H9 (cell line): Measurements from ENCODE around the gene CIPC. TPM values are rescaled to one million over a fixed set of nuclear protein-coding genes. Genes with fewer than 3 reads are reported as not detected.
A peak's percentile ranks its signal among the peaks of the same experiment; 100 is the strongest.

Experiments
- DNase-seq: peaks from one replicate; pipeline ENCODE4 v3.0.0-alpha.2; 2017
- H2AFZ ChIP-seq: one replicate; pipeline ENCODE4 v1.6.1; 2013; ENCODE audit warnings: mild to moderate bottlenecking, low read length, control low read depth, moderate library complexity
- H2AK5ac ChIP-seq: 2 replicates; pipeline ENCODE4 v1.6.1; 2013; ENCODE audit warnings: low read length, control low read depth, mixed read lengths; ENCODE audit not compliant: insufficient read length
- H2BK120ac ChIP-seq: one replicate; pipeline ENCODE4 v1.6.1; 2013; ENCODE audit warnings: low read depth, mild to moderate bottlenecking, low read length, control low read depth, inconsistent platforms; ENCODE audit not compliant: poor library complexity, severe bottlenecking
- H2BK12ac ChIP-seq: 2 replicates; pipeline ENCODE4 v1.6.1; 2013; ENCODE audit warnings: low read length, control low read depth, mixed read lengths, low read depth; ENCODE audit not compliant: insufficient read length
- H2BK15ac ChIP-seq: 2 replicates; pipeline ENCODE4 v1.6.1; 2013; ENCODE audit warnings: low read depth, low read length, control low read depth
- H2BK20ac ChIP-seq: one replicate; pipeline ENCODE4 v1.6.1; 2013; ENCODE audit warnings: low read depth, mild to moderate bottlenecking, low read length, control low read depth, inconsistent platforms; ENCODE audit not compliant: poor library complexity, severe bottlenecking
- H2BK5ac ChIP-seq: 2 replicates; pipeline ENCODE4 v1.6.1; 2013; ENCODE audit warnings: low read length, control low read depth, mixed read lengths; ENCODE audit not compliant: insufficient read length
- H3K14ac ChIP-seq: 2 replicates; pipeline ENCODE4 v1.6.1; 2013; ENCODE audit warnings: low read length, control low read depth; ENCODE audit not compliant: insufficient read depth
- H3K18ac ChIP-seq: 2 replicates; pipeline ENCODE4 v1.6.1; 2013; ENCODE audit warnings: low read depth, mild to moderate bottlenecking, mixed read lengths, low read length, control low read depth; ENCODE audit not compliant: insufficient read length
- H3K23ac ChIP-seq: 2 replicates; pipeline ENCODE4 v1.6.1; 2013; ENCODE audit warnings: low read length, control low read depth, mixed read lengths, low read depth; ENCODE audit not compliant: insufficient read length
- H3K23me2 ChIP-seq: 2 replicates; pipeline ENCODE4 v1.6.1; 2013; ENCODE audit warnings: low read depth, mild to moderate bottlenecking, mixed read lengths, low read length, control low read depth; ENCODE audit not compliant: insufficient read length, poor library complexity, severe bottlenecking
- H3K27ac ChIP-seq: 2 replicates; pipeline ENCODE4 v1.5.1; 2013; ENCODE audit warnings: low read length, control low read depth, mixed read lengths, low read depth; ENCODE audit not compliant: insufficient read length
- H3K27me3 ChIP-seq: 2 replicates; pipeline ENCODE4 v1.6.1; 2013; ENCODE audit warnings: low read length, control low read depth, inconsistent platforms; ENCODE audit not compliant: insufficient read depth
- H3K4ac ChIP-seq: 2 replicates; pipeline ENCODE4 v1.6.1; 2013; ENCODE audit warnings: low read depth, mild to moderate bottlenecking, control low read depth, inconsistent platforms, low read length, moderate library complexity
- H3K4me1 ChIP-seq: 2 replicates; pipeline ENCODE4 v1.6.1; 2013; ENCODE audit warnings: low read length, control low read depth, inconsistent platforms; ENCODE audit not compliant: insufficient read depth
- H3K4me2 ChIP-seq: 2 replicates; pipeline ENCODE4 v1.6.1; 2013; ENCODE audit warnings: low read length, control low read depth, mixed read lengths; ENCODE audit not compliant: insufficient read length, insufficient read depth
- H3K56ac ChIP-seq: 2 replicates; pipeline ENCODE4 v1.6.1; 2013; ENCODE audit warnings: low read depth, mild to moderate bottlenecking, mixed read lengths, low read length, control low read depth; ENCODE audit not compliant: insufficient read length
- H3K79me1 ChIP-seq: 2 replicates; pipeline ENCODE4 v1.6.1; 2013; ENCODE audit warnings: low read depth, mild to moderate bottlenecking, moderate library complexity, low read length, control low read depth, inconsistent platforms; ENCODE audit not compliant: insufficient read depth, poor library complexity, severe bottlenecking
- H3K79me2 ChIP-seq: 2 replicates; pipeline ENCODE4 v1.6.1; 2013; ENCODE audit warnings: low read length, control low read depth, inconsistent platforms; ENCODE audit not compliant: insufficient read depth
- H3K9ac ChIP-seq: 2 replicates; pipeline ENCODE4 v1.6.1; 2013; ENCODE audit warnings: low read length, control low read depth, mixed read lengths; ENCODE audit not compliant: insufficient read length; ENCODE audit errors: extremely low read depth
- H3K9me3 ChIP-seq: one replicate; pipeline ENCODE4 v1.6.1; 2013; ENCODE audit warnings: low read depth, low read length, inconsistent platforms; ENCODE audit not compliant: control insufficient read depth
- H3T11ph ChIP-seq: one replicate; pipeline ENCODE4 v1.6.1; 2013; ENCODE audit warnings: mild to moderate bottlenecking, low read length, control low read depth, inconsistent platforms
- H4K20me1 ChIP-seq: one replicate; pipeline ENCODE4 v1.6.1; 2013; ENCODE audit not compliant: control insufficient read depth, insufficient read length, insufficient read depth
- H4K5ac ChIP-seq: 2 replicates; pipeline ENCODE4 v1.6.1; 2013; ENCODE audit warnings: low read depth, mild to moderate bottlenecking, mixed read lengths, low read length, control low read depth; ENCODE audit not compliant: insufficient read length
- H4K8ac ChIP-seq: replicated peaks from 2 replicates; pipeline ENCODE4 v1.6.1; 2013; ENCODE audit warnings: low read length, control low read depth, mixed read lengths, low read depth; ENCODE audit not compliant: insufficient read length
- H4K91ac ChIP-seq: 2 replicates; pipeline ENCODE4 v1.6.1; 2013; ENCODE audit warnings: low read depth, mild to moderate bottlenecking, moderate library complexity, mixed read lengths, low read length, control low read depth; ENCODE audit not compliant: insufficient read length
- H3K27ac Mint-ChIP-seq, 3 experiments: 2 replicates in 2 of 3; 3 replicates in 1 of 3; pipeline ENCODE4 v1.8.0; 2020 to 2021; ENCODE audit warnings: mixed read lengths in 3 of 3, mild to moderate bottlenecking in 1 of 3, moderate library complexity in 1 of 3
- H3K27me3 Mint-ChIP-seq: 2 replicates; pipeline ENCODE4 v1.8.0; 2021; ENCODE audit warnings: low read depth, mild to moderate bottlenecking, moderate library complexity, mixed read lengths
- H3K36me3 Mint-ChIP-seq, 3 experiments: 2 replicates in 2 of 3; 3 replicates in 1 of 3; pipeline ENCODE4 v1.8.0; 2020 to 2021; ENCODE audit warnings: low read depth in 3 of 3, mixed read lengths in 3 of 3; ENCODE audit not compliant: insufficient read depth in 1 of 3
- H3K4me1 Mint-ChIP-seq, 2 experiments: 2 replicates each; pipeline ENCODE4 v1.8.0; 2020; ENCODE audit warnings: mixed read lengths in 2 of 2
- H3K4me3 Mint-ChIP-seq, 2 experiments: 2 replicates in 1 of 2; 3 replicates in 1 of 2; pipeline ENCODE4 v1.8.0; 2020 to 2021; ENCODE audit warnings: mild to moderate bottlenecking in 2 of 2, mixed read lengths in 2 of 2, moderate library complexity in 1 of 2
- H3K9me3 Mint-ChIP-seq, 2 experiments: 2 replicates in 1 of 2; 3 replicates in 1 of 2; pipeline ENCODE4 v1.8.0; 2020; ENCODE audit warnings: mild to moderate bottlenecking in 2 of 2, mixed read lengths in 2 of 2, moderate library complexity in 1 of 2
- WGBS: extraction: QIAGEN DNeasy Blood & Tissue Kit; methylation state at CpG from one replicate; pipeline ENCODE4 v1.1.7; 2013; ENCODE audit warnings: missing lambda C conversion rate, low lambda C conversion rate, mixed read lengths; ENCODE audit not compliant: insufficient read length; ENCODE audit errors: extremely low coverage; 5-methylcytosine and 5-hydroxymethylcytosine counted together
- total RNA-seq: library from RNA; stranded (reverse); gene quantifications from 2 replicates; pipeline ENCODE4 v1.2.1, GENCODE V29; 2021
- TF ChIP-seq, protein P1 (sequence below): fragments of 200-600 bp; sonication (generic); conservative IDR thresholded peaks from 3 replicates; pipeline ENCODE4 v1.8.0; 2021; ENCODE audit warnings: antibody characterized with exemption, mild to moderate bottlenecking

The CIPC gene
- total RNA-seq, 1 experiment from 2014 or later, result 23.4 TPM

GRCh38 chr14:77125823-77126325 is 27.8 kb downstream of the CIPC start:
- Histone ChIP-seq H4K20me1 (no peaks in the 10 kb centered on the region), H3K9me3 (no peaks in the 10 kb centered on the region), H2BK120ac (no peak overlapping the region), H4K8ac (no peak overlapping the region), H2AFZ (no peak overlapping the region), H2BK20ac (no peak overlapping the region), H4K91ac (no peak overlapping the region), H3K27me3 (no peaks in the 10 kb centered on the region), H3K14ac (no peak overlapping the region), H3K56ac (no peak overlapping the region), H2BK5ac (no peak overlapping the region), H3K4me2 (peak overlapping the region; percentile 63), H3K23me2 (peaks cover 8% of the 10 kb centered on the region), H3K9ac (no peak overlapping the region), H3K4ac (no peak overlapping the region), H3K18ac (no peak overlapping the region), H3K27ac (no peak overlapping the region), H2AK5ac (no peak overlapping the region), H2BK12ac (no peak overlapping the region), H4K5ac (no peak overlapping the region), H3K79me2 (no peaks in the 10 kb centered on the region), H3K79me1 (no peaks in the 10 kb centered on the region), H3T11ph (no peak overlapping the region), H3K4me1 (peaks cover 14% of the 10 kb centered on the region; the same call in 1 of the 2 replicates), H3K23ac (no peak overlapping the region), H2BK15ac (no peak overlapping the region)
- Mint-ChIP-seq H3K9me3 (no peaks in the 10 kb centered on the region; a peak in 2 of 5 replicates), H3K27me3 (peaks cover 22% of the 10 kb centered on the region), H3K4me1 (peaks cover 46% of the 10 kb centered on the region in 2 experiments), H3K27ac (no peak overlapping the region), H3K36me3 (peaks cover 0 to 2% (median 0%) of the 10 kb centered on the region in 3 experiments; a peak in 2 of 7 replicates), H3K4me3 (peak overlapping the region; percentile 9 to 69; a peak in 2 of 5 replicates)
- WGBS, result no CpG with 5 or more reads among the region's 8 CpGs
- TF ChIP-seq, protein P1, sequence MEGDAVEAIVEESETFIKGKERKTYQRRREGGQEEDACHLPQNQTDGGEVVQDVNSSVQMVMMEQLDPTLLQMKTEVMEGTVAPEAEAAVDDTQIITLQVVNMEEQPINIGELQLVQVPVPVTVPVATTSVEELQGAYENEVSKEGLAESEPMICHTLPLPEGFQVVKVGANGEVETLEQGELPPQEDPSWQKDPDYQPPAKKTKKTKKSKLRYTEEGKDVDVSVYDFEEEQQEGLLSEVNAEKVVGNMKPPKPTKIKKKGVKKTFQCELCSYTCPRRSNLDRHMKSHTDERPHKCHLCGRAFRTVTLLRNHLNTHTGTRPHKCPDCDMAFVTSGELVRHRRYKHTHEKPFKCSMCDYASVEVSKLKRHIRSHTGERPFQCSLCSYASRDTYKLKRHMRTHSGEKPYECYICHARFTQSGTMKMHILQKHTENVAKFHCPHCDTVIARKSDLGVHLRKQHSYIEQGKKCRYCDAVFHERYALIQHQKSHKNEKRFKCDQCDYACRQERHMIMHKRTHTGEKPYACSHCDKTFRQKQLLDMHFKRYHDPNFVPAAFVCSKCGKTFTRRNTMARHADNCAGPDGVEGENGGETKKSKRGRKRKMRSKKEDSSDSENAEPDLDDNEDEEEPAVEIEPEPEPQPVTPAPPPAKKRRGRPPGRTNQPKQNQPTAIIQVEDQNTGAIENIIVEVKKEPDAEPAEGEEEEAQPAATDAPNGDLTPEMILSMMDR, result no peak
- peak; percentile 22 for DNase-seq
